ENCODE measurements around the gene AGBL4. TPM values are rescaled to one million over a fixed set of nuclear protein-coding genes. Genes with fewer than 3 reads are reported as not detected.

Gene AGBL4
- total and polyA plus RNA-seq, 2 of the 13 experiments (the other 11 are each of a cell fraction or from before 2014, with no cell fraction given), result not detected

- no peak overlapping the region for H3K9ac ChIP-seq (ENCODE audit: insufficient read depth, low read depth, low read length)
- FAIRE-seq (no peak), DNase-seq (ENCODE audit: low spot score) (no peak), ATAC-seq (no peak)
- peaks cover 61% of the 10 kb centered on the region for H3K9me3 ChIP-seq (ENCODE audit: low read length)
- H2AFZ ChIP-seq (ENCODE audit: low read length), result no peak overlapping the region
- ChIA-PET POLR2A (no interaction called here), CTCF (ENCODE audit: low intra/inter-chr PET ratio, low total read pairs) (no interaction called here)
- no peak overlapping the region for H3K4me3 ChIP-seq (replicated peaks in 1 of 3; ENCODE audit: insufficient read depth in 1 of 3, low read depth in 2 of 3, low read length in 3 of 3)
- TF ChIP-seq MAFF (IDR thresholded peaks at IDR 0.05; ENCODE audit: low read depth, low read length) (peak; percentile 80), ONECUT2 (CRISPR knock-in tag; IDR thresholded peaks at IDR 0.05) (no peak), MAFK (conservative IDR thresholded peaks at IDR 0.05 in 1 of 2, IDR thresholded peaks at IDR 0.05 in 1 of 2; ENCODE audit: low read length in 2 of 2) (peak; percentile 69 to 90)
- intact Hi-C loops (cut with micrococcal nuclease; ENCODE audit: unreplicated experiment), result no loop called here
- in situ Hi-C loops (cut with HindIII; ENCODE audit: extremely low pct_ligation_motif_present, low pct_unique_long_range_greater_than_20kb), result no loop called here
- no TSS peak for BruUV-seq (replicated peaks)
- H3K27me3 ChIP-seq (ENCODE audit: control insufficient read depth in 1 of 2, insufficient read depth in 2 of 2, low read length in 2 of 2), result no peaks in the 10 kb centered on the region
- no peaks in the 10 kb centered on the region for H4K20me1 ChIP-seq (ENCODE audit: insufficient read depth, low read length)
- no peak overlapping the region for H3K4me2 ChIP-seq (ENCODE audit: low read depth, low read length)
- no peaks in the 10 kb centered on the region for H3K36me3 ChIP-seq (replicated peaks in 1 of 2; ENCODE audit: control insufficient read depth in 1 of 2, insufficient read depth in 2 of 2, low read length in 2 of 2)
- H3K27ac ChIP-seq (ENCODE audit: extremely low read length, insufficient read depth, low read length), result no peak overlapping the region
- no peaks in the 10 kb centered on the region for H3K79me2 ChIP-seq (ENCODE audit: insufficient read depth, low read length)
- no peaks in the 10 kb centered on the region for H3K4me1 ChIP-seq (ENCODE audit: insufficient read depth, low read length)
Observed at GRCh38 chr1:49046305-49046704, 977.4 kb downstream of the AGBL4 start.

- Histone ChIP-seq H4K20me1 (ENCODE audit: insufficient read depth, low read length) (no peaks in the 10 kb centered on the region), H3K4me2 (ENCODE audit: low read depth, low read length) (no peak overlapping the region), H3K27ac (ENCODE audit: extremely low read length, insufficient read depth, low read length) (no peak overlapping the region), H3K9ac (ENCODE audit: insufficient read depth, low read depth, low read length) (no peak overlapping the region), H3K9me3 (ENCODE audit: low read length) (peaks cover 57% of the 10 kb centered on the region), H3K4me3 (replicated peaks in 1 of 3; ENCODE audit: insufficient read depth in 1 of 3, low read depth in 2 of 3, low read length in 3 of 3) (no peak overlapping the region), H3K36me3 (replicated peaks in 1 of 2; ENCODE audit: control insufficient read depth in 1 of 2, insufficient read depth in 2 of 2, low read length in 2 of 2) (no peaks in the 10 kb centered on the region), H3K4me1 (ENCODE audit: insufficient read depth, low read length) (no peaks in the 10 kb centered on the region), H3K79me2 (ENCODE audit: insufficient read depth, low read length) (no peaks in the 10 kb centered on the region), H3K27me3 (ENCODE audit: control insufficient read depth in 1 of 2, insufficient read depth in 2 of 2, low read length in 2 of 2) (no peaks in the 10 kb centered on the region), H2AFZ (ENCODE audit: low read length) (no peak overlapping the region)
- in situ Hi-C loops (cut with HindIII; ENCODE audit: extremely low pct_ligation_motif_present, low pct_unique_long_range_greater_than_20kb) (no loop called here), intact Hi-C loops (cut with micrococcal nuclease; ENCODE audit: unreplicated experiment) (no loop called here)
- no TSS peak for BruUV-seq (replicated peaks)
- POLR2A ChIA-PET, result no interaction called here
- TF ChIP-seq ARHGAP35 (CRISPR knock-in tag; IDR thresholded peaks at IDR 0.05; ENCODE audit: borderline replicate concordance) (no peak), ZNF335 (CRISPR knock-in tag; IDR thresholded peaks at IDR 0.05) (no peak), POLR2G (IDR thresholded peaks at IDR 0.05; ENCODE audit: low read depth, low read length) (no peak), LBX2 (CRISPR knock-in tag; IDR thresholded peaks at IDR 0.05; ENCODE audit: borderline replicate concordance) (no peak), JUND (CRISPR knock-in tag; IDR thresholded peaks at IDR 0.05) (no peak), TCF7 (IDR thresholded peaks at IDR 0.05; ENCODE audit: low read depth) (no peak), FOXM1 (CRISPR knock-in tag; IDR thresholded peaks at IDR 0.05) (no peak), ETV6 (CRISPR knock-in tag; conservative IDR thresholded peaks at IDR 0.05) (no peak), SAP130 (CRISPR knock-in tag; IDR thresholded peaks at IDR 0.05; ENCODE audit: low read depth) (no peak), SIN3B (IDR thresholded peaks at IDR 0.05; ENCODE audit: low read length) (no peak), HNRNPH1 (optimal IDR thresholded peaks at IDR 0.05; ENCODE audit: low read depth, low read length) (no peak), REPIN1 (CRISPR knock-in tag; IDR thresholded peaks at IDR 0.05; ENCODE audit: borderline replicate concordance, low read depth) (no peak), GPN1 (CRISPR knock-in tag; IDR thresholded peaks at IDR 0.05; ENCODE audit: borderline replicate concordance) (no peak), DMTF1 (CRISPR knock-in tag; IDR thresholded peaks at IDR 0.05) (no peak), ZNF431 (CRISPR knock-in tag; IDR thresholded peaks at IDR 0.05; ENCODE audit: borderline replicate concordance, low read depth) (no peak), SMYD3 (CRISPR knock-in tag; IDR thresholded peaks at IDR 0.05) (no peak), BCL6 (CRISPR knock-in tag; IDR thresholded peaks at IDR 0.05) (no peak)
- ATAC-seq, result no peak
- no peak for FAIRE-seq
- no peak for DNase-seq (ENCODE audit: low spot score)
- 4% methylated on average over 7 of the region's 7 CpGs for WGBS (ENCODE audit: low lambda C conversion rate)
- CTCF ChIA-PET (ENCODE audit: low intra/inter-chr PET ratio, low total read pairs), result no interaction called here
Observed at GRCh38 chr1:49045371-49045770, 978.4 kb downstream of the AGBL4 start.
